H9 (cell line): ENCODE results near the gene GAGE13. TPM values are rescaled to one million over a fixed set of nuclear protein-coding genes. Genes with fewer than 3 reads are reported as not detected.

ENCODE experiments used
- DNase-seq: peaks from one replicate; pipeline ENCODE4 v3.0.0-alpha.2; 2017
- H2AFZ ChIP-seq: one replicate; pipeline ENCODE4 v1.6.1; 2013; ENCODE audit warnings: mild to moderate bottlenecking, low read length, control low read depth, moderate library complexity
- H2AK5ac ChIP-seq: 2 replicates; pipeline ENCODE4 v1.6.1; 2013; ENCODE audit warnings: low read length, control low read depth, mixed read lengths; ENCODE audit not compliant: insufficient read length
- H2BK120ac ChIP-seq: one replicate; pipeline ENCODE4 v1.6.1; 2013; ENCODE audit warnings: low read depth, mild to moderate bottlenecking, low read length, control low read depth, inconsistent platforms; ENCODE audit not compliant: poor library complexity, severe bottlenecking
- H2BK12ac ChIP-seq: 2 replicates; pipeline ENCODE4 v1.6.1; 2013; ENCODE audit warnings: low read length, control low read depth, mixed read lengths, low read depth; ENCODE audit not compliant: insufficient read length
- H2BK15ac ChIP-seq: 2 replicates; pipeline ENCODE4 v1.6.1; 2013; ENCODE audit warnings: low read depth, low read length, control low read depth
- H2BK20ac ChIP-seq: one replicate; pipeline ENCODE4 v1.6.1; 2013; ENCODE audit warnings: low read depth, mild to moderate bottlenecking, low read length, control low read depth, inconsistent platforms; ENCODE audit not compliant: poor library complexity, severe bottlenecking
- H2BK5ac ChIP-seq: 2 replicates; pipeline ENCODE4 v1.6.1; 2013; ENCODE audit warnings: low read length, control low read depth, mixed read lengths; ENCODE audit not compliant: insufficient read length
- H3K14ac ChIP-seq: 2 replicates; pipeline ENCODE4 v1.6.1; 2013; ENCODE audit warnings: low read length, control low read depth; ENCODE audit not compliant: insufficient read depth
- H3K18ac ChIP-seq: 2 replicates; pipeline ENCODE4 v1.6.1; 2013; ENCODE audit warnings: low read depth, mild to moderate bottlenecking, mixed read lengths, low read length, control low read depth; ENCODE audit not compliant: insufficient read length
- H3K23ac ChIP-seq: 2 replicates; pipeline ENCODE4 v1.6.1; 2013; ENCODE audit warnings: low read length, control low read depth, mixed read lengths, low read depth; ENCODE audit not compliant: insufficient read length
- H3K23me2 ChIP-seq: 2 replicates; pipeline ENCODE4 v1.6.1; 2013; ENCODE audit warnings: low read depth, mild to moderate bottlenecking, mixed read lengths, low read length, control low read depth; ENCODE audit not compliant: insufficient read length, poor library complexity, severe bottlenecking
- H3K27ac ChIP-seq: 2 replicates; pipeline ENCODE4 v1.5.1; 2013; ENCODE audit warnings: low read length, control low read depth, mixed read lengths, low read depth; ENCODE audit not compliant: insufficient read length
- H3K27me3 ChIP-seq: 2 replicates; pipeline ENCODE4 v1.6.1; 2013; ENCODE audit warnings: low read length, control low read depth, inconsistent platforms; ENCODE audit not compliant: insufficient read depth
- H3K4ac ChIP-seq: 2 replicates; pipeline ENCODE4 v1.6.1; 2013; ENCODE audit warnings: low read depth, mild to moderate bottlenecking, control low read depth, inconsistent platforms, low read length, moderate library complexity
- H3K4me1 ChIP-seq: 2 replicates; pipeline ENCODE4 v1.6.1; 2013; ENCODE audit warnings: low read length, control low read depth, inconsistent platforms; ENCODE audit not compliant: insufficient read depth
- H3K4me2 ChIP-seq: 2 replicates; pipeline ENCODE4 v1.6.1; 2013; ENCODE audit warnings: low read length, control low read depth, mixed read lengths; ENCODE audit not compliant: insufficient read length, insufficient read depth
- H3K56ac ChIP-seq: 2 replicates; pipeline ENCODE4 v1.6.1; 2013; ENCODE audit warnings: low read depth, mild to moderate bottlenecking, mixed read lengths, low read length, control low read depth; ENCODE audit not compliant: insufficient read length
- H3K79me1 ChIP-seq: 2 replicates; pipeline ENCODE4 v1.6.1; 2013; ENCODE audit warnings: low read depth, mild to moderate bottlenecking, moderate library complexity, low read length, control low read depth, inconsistent platforms; ENCODE audit not compliant: insufficient read depth, poor library complexity, severe bottlenecking
- H3K79me2 ChIP-seq: 2 replicates; pipeline ENCODE4 v1.6.1; 2013; ENCODE audit warnings: low read length, control low read depth, inconsistent platforms; ENCODE audit not compliant: insufficient read depth
- H3K9ac ChIP-seq: 2 replicates; pipeline ENCODE4 v1.6.1; 2013; ENCODE audit warnings: low read length, control low read depth, mixed read lengths; ENCODE audit not compliant: insufficient read length; ENCODE audit errors: extremely low read depth
- H3K9me3 ChIP-seq: one replicate; pipeline ENCODE4 v1.6.1; 2013; ENCODE audit warnings: low read depth, low read length, inconsistent platforms; ENCODE audit not compliant: control insufficient read depth
- H3T11ph ChIP-seq: one replicate; pipeline ENCODE4 v1.6.1; 2013; ENCODE audit warnings: mild to moderate bottlenecking, low read length, control low read depth, inconsistent platforms
- H4K20me1 ChIP-seq: one replicate; pipeline ENCODE4 v1.6.1; 2013; ENCODE audit not compliant: control insufficient read depth, insufficient read length, insufficient read depth
- H4K5ac ChIP-seq: 2 replicates; pipeline ENCODE4 v1.6.1; 2013; ENCODE audit warnings: low read depth, mild to moderate bottlenecking, mixed read lengths, low read length, control low read depth; ENCODE audit not compliant: insufficient read length
- H4K8ac ChIP-seq: replicated peaks from 2 replicates; pipeline ENCODE4 v1.6.1; 2013; ENCODE audit warnings: low read length, control low read depth, mixed read lengths, low read depth; ENCODE audit not compliant: insufficient read length
- H4K91ac ChIP-seq: 2 replicates; pipeline ENCODE4 v1.6.1; 2013; ENCODE audit warnings: low read depth, mild to moderate bottlenecking, moderate library complexity, mixed read lengths, low read length, control low read depth; ENCODE audit not compliant: insufficient read length
- H3K27ac Mint-ChIP-seq, 3 experiments: 2 replicates in 2 of 3; 3 replicates in 1 of 3; pipeline ENCODE4 v1.8.0; 2020 to 2021; ENCODE audit warnings: mixed read lengths in 3 of 3, mild to moderate bottlenecking in 1 of 3, moderate library complexity in 1 of 3
- H3K27me3 Mint-ChIP-seq: 2 replicates; pipeline ENCODE4 v1.8.0; 2021; ENCODE audit warnings: low read depth, mild to moderate bottlenecking, moderate library complexity, mixed read lengths
- H3K36me3 Mint-ChIP-seq, 3 experiments: 2 replicates in 2 of 3; 3 replicates in 1 of 3; pipeline ENCODE4 v1.8.0; 2020 to 2021; ENCODE audit warnings: low read depth in 3 of 3, mixed read lengths in 3 of 3; ENCODE audit not compliant: insufficient read depth in 1 of 3
- H3K4me1 Mint-ChIP-seq, 2 experiments: 2 replicates each; pipeline ENCODE4 v1.8.0; 2020; ENCODE audit warnings: mixed read lengths in 2 of 2
- H3K4me3 Mint-ChIP-seq, 2 experiments: 2 replicates in 1 of 2; 3 replicates in 1 of 2; pipeline ENCODE4 v1.8.0; 2020 to 2021; ENCODE audit warnings: mild to moderate bottlenecking in 2 of 2, mixed read lengths in 2 of 2, moderate library complexity in 1 of 2
- H3K9me3 Mint-ChIP-seq, 2 experiments: 2 replicates in 1 of 2; 3 replicates in 1 of 2; pipeline ENCODE4 v1.8.0; 2020; ENCODE audit warnings: mild to moderate bottlenecking in 2 of 2, mixed read lengths in 2 of 2, moderate library complexity in 1 of 2
- CTCF ChIP-seq: fragments of 200-600 bp; sonication (generic); conservative IDR thresholded peaks from 3 replicates; pipeline ENCODE4 v1.8.0; 2021; ENCODE audit warnings: antibody characterized with exemption, mild to moderate bottlenecking
- WGBS: extraction: QIAGEN DNeasy Blood & Tissue Kit; methylation state at CpG from one replicate; pipeline ENCODE4 v1.1.7; 2013; ENCODE audit warnings: missing lambda C conversion rate, low lambda C conversion rate, mixed read lengths; ENCODE audit not compliant: insufficient read length; ENCODE audit errors: extremely low coverage; 5-methylcytosine and 5-hydroxymethylcytosine counted together
- total RNA-seq: library from RNA; stranded (reverse); gene quantifications from 2 replicates; pipeline ENCODE4 v1.2.1, GENCODE V29; 2021

The GAGE13 gene
- total RNA-seq, 1 experiment from 2014 or later: not detected

GRCh38 chrX:49290215-49290614 lies 41.2 kb upstream of the GAGE13 start:
- Histone ChIP-seq H3K4me1 (no peaks in the 10 kb centered on the region), H3K23ac (no peak overlapping the region), H3K4me2 (no peak overlapping the region), H3K23me2 (no peaks in the 10 kb centered on the region), H4K91ac (no peak overlapping the region), H3K9me3 (peaks cover 28% of the 10 kb centered on the region), H3K56ac (no peak overlapping the region), H3K27me3 (no peaks in the 10 kb centered on the region), H3K14ac (no peak overlapping the region), H2AFZ (no peak overlapping the region), H2AK5ac (no peak overlapping the region), H3K27ac (no peak overlapping the region), H3T11ph (no peak overlapping the region), H2BK20ac (no peak overlapping the region), H2BK12ac (no peak overlapping the region), H4K8ac (no peak overlapping the region), H3K79me1 (no peaks in the 10 kb centered on the region), H3K79me2 (no peaks in the 10 kb centered on the region), H4K20me1 (no peaks in the 10 kb centered on the region), H3K18ac (no peak overlapping the region), H3K9ac (no peak overlapping the region), H2BK120ac (no peak overlapping the region), H2BK5ac (no peak overlapping the region), H4K5ac (no peak overlapping the region), H3K4ac (no peak overlapping the region), H2BK15ac (no peak overlapping the region)
- Mint-ChIP-seq H3K36me3 (peaks cover 0 to 2% (median 1%) of the 10 kb centered on the region in 3 experiments; a peak in 5 of 7 replicates), H3K27ac (no peak overlapping the region), H3K4me3 (no peak overlapping the region), H3K9me3 (peaks cover 52 to 76% of the 10 kb centered on the region in 2 experiments), H3K27me3 (peaks cover 2% of the 10 kb centered on the region), H3K4me1 (peaks cover 5 to 6% of the 10 kb centered on the region in 2 experiments)
- DNase-seq: no peak
- WGBS: no CpG with 5 or more reads among the region's 7 CpGs
- no peak for TF ChIP-seq CTCF
